Stomach (tissue), 9 donors: ENCODE results near the gene DRD3. TPM values are rescaled to one million over a fixed set of nuclear protein-coding genes. Genes with fewer than 3 reads are reported as not detected.

ENCODE experiments used
- DNase-seq, 2 donors: peaks; one replicate each; pipeline versions ENCODE4 v3.0.0 to v3.0.0-alpha.2; 2013 to 2019
- H3K27ac ChIP-seq, 5 donors: fragments of 200-600 bp in 4 of 5; sonication (generic) in 4 of 5; one replicate each; pipeline ENCODE4 v1.5.1; 2013 to 2019; ENCODE audit warnings: mild to moderate bottlenecking in 1 of 5, moderate library complexity in 1 of 5
- H3K27me3 ChIP-seq, 3 donors: fragments of 200-600 bp; sonication (generic); one replicate each; pipeline ENCODE4 v1.5.1; 2017 to 2019; ENCODE audit warnings: mixed run types in 1 of 3
- H3K36me3 ChIP-seq, 4 donors: fragments of 200-600 bp; sonication (generic); 1 replicate in 3 of 4; 2 replicates in 1 of 4; pipeline ENCODE4 v1.5.1; 2016 to 2019
- H3K4me1 ChIP-seq, 4 donors: fragments of 200-600 bp; sonication (generic); one replicate each; pipeline ENCODE4 v1.5.1; 2016 to 2019
- H3K4me3 ChIP-seq, 4 donors: fragments of 200-600 bp; sonication (generic) in 3 of 4; one replicate each; pipeline ENCODE4 v1.5.1; 2016 to 2019; ENCODE audit warnings: mild to moderate bottlenecking in 1 of 4
- H3K9me3 ChIP-seq, 4 donors: fragments of 200-600 bp; sonication (generic); one replicate each; pipeline ENCODE4 v1.5.1; 2016 to 2019
- EP300 ChIP-seq: sonication (generic); formaldehyde crosslinking; IDR thresholded peaks from one replicate; pipeline ENCODE4 v1.6.1; 2017; ENCODE audit warnings: antibody characterized with exemption
- POLR2A ChIP-seq, 4 donors: fragments of 450-650 bp; IDR thresholded peaks; one replicate each; pipeline ENCODE4 v1.6.1; 2016; ENCODE audit warnings: antibody characterized with exemption in 4 of 4, control low read depth in 2 of 4, mild to moderate bottlenecking in 1 of 4, moderate library complexity in 1 of 4
- POLR2AphosphoS5 ChIP-seq, 3 donors: sonication (generic); formaldehyde crosslinking; IDR thresholded peaks; one replicate each; pipeline ENCODE4 v1.6.1; 2016; ENCODE audit warnings: antibody characterized with exemption in 3 of 3
- WGBS, 5 donors: extraction: QIAGEN DNeasy Blood & Tissue Kit in 3 of 5; methylation state at CpG; one replicate each; pipeline versions ENCODE4 v1.1.5 to v1.1.7; 2013 to 2018; 5-methylcytosine and 5-hydroxymethylcytosine counted together
- intact Hi-C: fragments of 100-400 bp; cut with DNase I; formaldehyde crosslinking; loops from one replicate; pipeline ENCODE4 v1.15.1; 2023; ENCODE audit warnings: low total_unique reads
- polyA plus RNA-seq, 3 donors: library from polyadenylated mRNA; stranded (reverse); fragments of 200-250 nt; gene quantifications; one replicate each; pipeline ENCODE4 v1.2.3, GENCODE V29; 2013
- total RNA-seq, 5 donors: library from RNA; depleted of rRNA; stranded (reverse); fragments of >200 nt; gene quantifications; one replicate each; pipeline versions ENCODE4 v1.1.0 to v1.2.3, GENCODE V29; 2014 to 2016
- TF ChIP-seq, protein P1 (sequence below), 7 experiments: fragments of 450-650 bp in 4 of 7; fragments of 200-600 bp in 3 of 7; sonication (generic) in 3 of 7; IDR thresholded peaks; one replicate each; pipeline ENCODE4 v1.5.1; 2016 to 2019; ENCODE audit warnings: antibody characterized with exemption in 7 of 7, control low read depth in 2 of 7, mild to moderate bottlenecking in 1 of 7
- donor health status: healthy with polysubstance abuse.
- donor health status: Bipolar disorder and iron deficiency.
- donor health status: healthy.

The DRD3 gene
- total and polyA plus RNA-seq, 8 donors, result not detected

DNA sequence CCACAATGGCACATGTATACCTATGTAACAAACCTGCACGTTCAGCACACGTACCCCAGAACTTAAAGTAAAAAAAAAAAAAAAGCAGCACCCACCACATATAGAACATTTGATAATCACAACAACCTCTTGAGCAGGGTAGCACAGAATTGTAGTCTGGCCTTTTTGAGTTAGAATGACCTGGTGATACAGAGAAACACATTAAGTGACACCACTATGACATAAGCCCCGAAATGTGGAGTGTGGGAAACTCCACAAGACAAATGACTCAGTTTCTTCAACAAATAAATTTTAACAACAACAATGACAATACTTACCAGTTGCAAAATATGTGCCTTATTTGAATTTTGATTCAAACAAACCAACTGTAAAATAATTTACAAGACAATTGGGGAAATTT is 46.4 kb downstream of the DRD3 start:
- H3K9me3 ChIP-seq, result no peaks in the 10 kb centered on the region
- no peaks in the 10 kb centered on the region for H3K4me1 ChIP-seq
- no peaks in the 10 kb centered on the region for H3K27me3 ChIP-seq
- no peaks in the 10 kb centered on the region for H3K36me3 ChIP-seq
- 93 to 95% (median 94%) methylated on average over 3 of the region's 3 CpGs for WGBS, 5 donors
- TF ChIP-seq POLR2AphosphoS5 (IDR thresholded peaks at IDR 0.05) (no peak), EP300 (no peak), POLR2A (IDR thresholded peaks at IDR 0.05) (no peak)
- TF ChIP-seq, protein P1, sequence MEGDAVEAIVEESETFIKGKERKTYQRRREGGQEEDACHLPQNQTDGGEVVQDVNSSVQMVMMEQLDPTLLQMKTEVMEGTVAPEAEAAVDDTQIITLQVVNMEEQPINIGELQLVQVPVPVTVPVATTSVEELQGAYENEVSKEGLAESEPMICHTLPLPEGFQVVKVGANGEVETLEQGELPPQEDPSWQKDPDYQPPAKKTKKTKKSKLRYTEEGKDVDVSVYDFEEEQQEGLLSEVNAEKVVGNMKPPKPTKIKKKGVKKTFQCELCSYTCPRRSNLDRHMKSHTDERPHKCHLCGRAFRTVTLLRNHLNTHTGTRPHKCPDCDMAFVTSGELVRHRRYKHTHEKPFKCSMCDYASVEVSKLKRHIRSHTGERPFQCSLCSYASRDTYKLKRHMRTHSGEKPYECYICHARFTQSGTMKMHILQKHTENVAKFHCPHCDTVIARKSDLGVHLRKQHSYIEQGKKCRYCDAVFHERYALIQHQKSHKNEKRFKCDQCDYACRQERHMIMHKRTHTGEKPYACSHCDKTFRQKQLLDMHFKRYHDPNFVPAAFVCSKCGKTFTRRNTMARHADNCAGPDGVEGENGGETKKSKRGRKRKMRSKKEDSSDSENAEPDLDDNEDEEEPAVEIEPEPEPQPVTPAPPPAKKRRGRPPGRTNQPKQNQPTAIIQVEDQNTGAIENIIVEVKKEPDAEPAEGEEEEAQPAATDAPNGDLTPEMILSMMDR (IDR thresholded peaks at IDR 0.05), result no peak
- no peak overlapping the region for H3K4me3 ChIP-seq
- DNase-seq, result no peak
- intact Hi-C loops, result no loop called here
- no peak overlapping the region for H3K27ac ChIP-seq

DNA sequence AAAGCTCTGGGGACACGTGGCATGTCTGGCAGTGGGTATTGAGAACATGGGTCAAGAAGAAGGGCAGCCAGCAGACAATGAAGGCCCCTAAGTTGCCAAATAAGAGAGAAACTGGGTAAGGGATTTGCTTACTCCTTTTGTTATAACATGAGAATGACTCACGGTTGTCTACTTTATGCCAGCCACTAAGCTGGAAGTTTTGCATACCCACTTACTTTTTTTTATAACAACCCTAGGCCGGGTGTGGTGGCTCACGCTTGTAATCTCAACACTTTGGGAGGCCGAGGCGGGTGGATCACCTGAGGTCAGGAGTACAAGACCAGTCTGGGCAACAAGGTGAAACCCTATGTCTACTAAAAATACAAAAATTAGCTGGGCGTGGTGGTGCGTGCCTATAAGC is 50.0 kb downstream of the DRD3 start:
- Histone ChIP-seq H3K27me3 (no peaks in the 10 kb centered on the region), H3K4me1 (no peaks in the 10 kb centered on the region), H3K36me3 (no peaks in the 10 kb centered on the region), H3K27ac (no peak overlapping the region), H3K4me3 (no peak overlapping the region), H3K9me3 (no peaks in the 10 kb centered on the region)
- no peak for DNase-seq
- 82 to 91% (median 86%) methylated on average over 8 of the region's 8 CpGs for WGBS, 5 donors
- intact Hi-C loops, result no loop called here
- no peak for TF ChIP-seq POLR2AphosphoS5 (IDR thresholded peaks at IDR 0.05)
- no peak for TF ChIP-seq POLR2A (IDR thresholded peaks at IDR 0.05)
- TF ChIP-seq, protein P1 (IDR thresholded peaks at IDR 0.05), result no peak
- no peak for TF ChIP-seq EP300

DNA sequence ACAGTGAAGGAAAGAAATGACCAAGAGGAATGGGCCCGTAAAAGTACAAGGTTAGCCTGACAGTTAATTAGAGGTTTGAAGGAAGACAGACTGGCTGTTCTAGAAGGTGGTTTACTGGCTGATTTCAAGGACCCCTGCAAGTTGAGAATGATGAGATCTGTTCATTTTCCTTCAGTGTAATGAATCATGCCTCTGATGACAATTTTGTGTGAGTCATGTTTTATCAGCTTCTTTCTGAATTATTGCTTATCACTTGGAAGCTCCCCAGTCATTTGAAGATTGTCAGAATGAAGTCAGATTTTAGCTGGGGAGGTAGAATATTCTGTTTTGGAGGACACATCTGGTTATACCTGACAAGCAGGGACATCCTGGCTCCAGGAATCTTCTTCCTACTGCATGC is 50.6 kb downstream of the DRD3 start:
- H3K27me3 ChIP-seq, result no peaks in the 10 kb centered on the region
- intact Hi-C loops, result no loop called here
- WGBS, 5 donors, result 82 to 100% (median 93%) methylated on average over 1 of the region's 1 CpG
- H3K36me3 ChIP-seq, result no peaks in the 10 kb centered on the region
- no peaks in the 10 kb centered on the region for H3K4me1 ChIP-seq
- H3K9me3 ChIP-seq, result no peaks in the 10 kb centered on the region
- no peak overlapping the region for H3K27ac ChIP-seq
- DNase-seq, result no peak
- TF ChIP-seq POLR2A (IDR thresholded peaks at IDR 0.05), result no peak
- TF ChIP-seq EP300, result no peak
- TF ChIP-seq, protein P1 (IDR thresholded peaks at IDR 0.05), result no peak
- TF ChIP-seq POLR2AphosphoS5 (IDR thresholded peaks at IDR 0.05), result no peak
- H3K4me3 ChIP-seq, result no peak overlapping the region

DNA sequence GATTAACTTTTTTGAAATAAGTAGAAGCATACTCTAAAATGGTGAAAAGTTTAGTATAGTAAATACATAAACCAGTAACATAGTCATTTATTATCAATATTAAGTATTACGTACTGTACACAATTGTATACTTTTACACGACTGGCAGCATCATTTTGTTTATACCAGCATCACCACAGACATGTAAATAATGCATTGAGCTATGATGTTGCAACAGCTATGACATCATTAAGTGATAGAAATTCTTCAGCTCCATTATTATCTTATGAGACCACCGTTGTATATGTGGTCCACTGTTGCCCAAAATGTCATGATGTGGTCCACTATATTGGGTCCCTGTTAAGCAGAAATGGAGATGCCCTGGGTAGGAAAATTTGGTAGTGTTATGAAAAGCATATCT is 51.3 kb downstream of the DRD3 start:
- TF ChIP-seq POLR2A (IDR thresholded peaks at IDR 0.05) (no peak), POLR2AphosphoS5 (IDR thresholded peaks at IDR 0.05) (no peak), EP300 (no peak)
- TF ChIP-seq, protein P1 (IDR thresholded peaks at IDR 0.05), result no peak
- intact Hi-C loops, result no loop called here
- H3K27ac ChIP-seq, result no peak overlapping the region
- no peak for DNase-seq
- H3K36me3 ChIP-seq, result no peaks in the 10 kb centered on the region
- H3K9me3 ChIP-seq, result no peaks in the 10 kb centered on the region
- 68 to 80% (median 76%) methylated on average over 3 of the region's 3 CpGs for WGBS, 5 donors
- no peak overlapping the region for H3K4me3 ChIP-seq
- H3K4me1 ChIP-seq, result no peaks in the 10 kb centered on the region
- no peaks in the 10 kb centered on the region for H3K27me3 ChIP-seq
